ENCODE measurements around the gene NR1H4. TPM values are rescaled to one million over a fixed set of nuclear protein-coding genes. Genes with fewer than 3 reads are reported as not detected.

The NR1H4 gene
- total RNA-seq, 1 donor from 2014 or later = not detected

GRCh38 chr12:100448656-100449055, 25.0 kb upstream of the NR1H4 start:
- no peaks in the 10 kb centered on the region for H3K36me3 Mint-ChIP-seq (ENCODE audit: low read depth, unreplicated experiment)
- Histone ChIP-seq H3K27ac (ENCODE audit: low read depth, low read length) (no peak overlapping the region), H3K4me3 (ENCODE audit: insufficient read depth, low read depth, low read length) (no peak overlapping the region), H3K36me3 (ENCODE audit: insufficient read depth, low read length) (no peaks in the 10 kb centered on the region), H3K79me2 (ENCODE audit: insufficient read depth, low read length) (no peaks in the 10 kb centered on the region), H3K4me1 (ENCODE audit: insufficient read depth, low read length) (no peaks in the 10 kb centered on the region), H3K9ac (ENCODE audit: low read length) (no peak overlapping the region), H3K27me3 (ENCODE audit: insufficient read depth, low read length) (no peaks in the 10 kb centered on the region), H4K20me1 (ENCODE audit: insufficient read depth, low read length) (no peaks in the 10 kb centered on the region), H3K4me2 (ENCODE audit: low read length) (no peak overlapping the region), H2AFZ (ENCODE audit: low read depth, low read length) (no peak overlapping the region), H3K9me3 (ENCODE audit: insufficient read depth, low read depth, low read length) (no peaks in the 10 kb centered on the region)
- no peak overlapping the region for H3K4me3 Mint-ChIP-seq (ENCODE audit: unreplicated experiment)
- no peak overlapping the region for H3K27ac Mint-ChIP-seq (ENCODE audit: unreplicated experiment)
- H3K9me3 Mint-ChIP-seq (ENCODE audit: unreplicated experiment) = no peaks in the 10 kb centered on the region
- H3K4me1 Mint-ChIP-seq (ENCODE audit: low read depth, unreplicated experiment) = no peaks in the 10 kb centered on the region
- no peaks in the 10 kb centered on the region for H3K27me3 Mint-ChIP-seq (ENCODE audit: low read depth, unreplicated experiment)
- TF ChIP-seq CTCF (IDR thresholded peaks at IDR 0.05; ENCODE audit: insufficient read depth, low read depth, low read length) (no peak), EZH2 (IDR thresholded peaks at IDR 0.05; ENCODE audit: insufficient read depth, low read length) (no peak)
- FAIRE-seq (no peak), DNase-seq (ENCODE audit: low read depth) (no peak)

- TF ChIP-seq EZH2 (IDR thresholded peaks at IDR 0.05; ENCODE audit: insufficient read depth, low read length) = no peak
- no peak for TF ChIP-seq CTCF (IDR thresholded peaks at IDR 0.05; ENCODE audit: insufficient read depth, low read depth, low read length)
- H3K27me3 Mint-ChIP-seq (ENCODE audit: low read depth, unreplicated experiment) = no peaks in the 10 kb centered on the region
- Histone ChIP-seq H4K20me1 (ENCODE audit: insufficient read depth, low read length) (no peaks in the 10 kb centered on the region), H3K27ac (ENCODE audit: low read depth, low read length) (no peak overlapping the region), H2AFZ (ENCODE audit: low read depth, low read length) (no peak overlapping the region), H3K9me3 (ENCODE audit: insufficient read depth, low read depth, low read length) (no peaks in the 10 kb centered on the region), H3K79me2 (ENCODE audit: insufficient read depth, low read length) (no peaks in the 10 kb centered on the region), H3K27me3 (ENCODE audit: insufficient read depth, low read length) (no peaks in the 10 kb centered on the region), H3K4me2 (ENCODE audit: low read length) (no peak overlapping the region), H3K36me3 (ENCODE audit: insufficient read depth, low read length) (no peaks in the 10 kb centered on the region), H3K4me3 (ENCODE audit: insufficient read depth, low read depth, low read length) (no peak overlapping the region), H3K9ac (ENCODE audit: low read length) (no peak overlapping the region), H3K4me1 (ENCODE audit: insufficient read depth, low read length) (no peaks in the 10 kb centered on the region)
- H3K36me3 Mint-ChIP-seq (ENCODE audit: low read depth, unreplicated experiment) = no peaks in the 10 kb centered on the region
- no peak overlapping the region for H3K27ac Mint-ChIP-seq (ENCODE audit: unreplicated experiment)
- no peak for FAIRE-seq
- H3K4me3 Mint-ChIP-seq (ENCODE audit: unreplicated experiment) = no peak overlapping the region
- H3K4me1 Mint-ChIP-seq (ENCODE audit: low read depth, unreplicated experiment) = no peaks in the 10 kb centered on the region
- no peak for DNase-seq (ENCODE audit: low read depth)
- no peaks in the 10 kb centered on the region for H3K9me3 Mint-ChIP-seq (ENCODE audit: unreplicated experiment)
Measured at GRCh38 chr12:100450735-100451134, 22.9 kb upstream of the NR1H4 start.

- Histone ChIP-seq H3K79me2 (ENCODE audit: insufficient read depth, low read length) (no peaks in the 10 kb centered on the region), H3K4me2 (ENCODE audit: low read length) (no peak overlapping the region), H4K20me1 (ENCODE audit: insufficient read depth, low read length) (no peaks in the 10 kb centered on the region), H3K27ac (ENCODE audit: low read depth, low read length) (no peak overlapping the region), H3K27me3 (ENCODE audit: insufficient read depth, low read length) (no peaks in the 10 kb centered on the region), H3K9me3 (ENCODE audit: insufficient read depth, low read depth, low read length) (no peaks in the 10 kb centered on the region), H3K4me1 (ENCODE audit: insufficient read depth, low read length) (no peaks in the 10 kb centered on the region), H3K4me3 (ENCODE audit: insufficient read depth, low read depth, low read length) (no peak overlapping the region), H3K9ac (ENCODE audit: low read length) (no peak overlapping the region), H2AFZ (ENCODE audit: low read depth, low read length) (no peak overlapping the region), H3K36me3 (ENCODE audit: insufficient read depth, low read length) (no peaks in the 10 kb centered on the region)
- Mint-ChIP-seq H3K4me3 (ENCODE audit: unreplicated experiment) (no peak overlapping the region), H3K4me1 (ENCODE audit: low read depth, unreplicated experiment) (no peaks in the 10 kb centered on the region), H3K9me3 (ENCODE audit: unreplicated experiment) (no peaks in the 10 kb centered on the region), H3K36me3 (ENCODE audit: low read depth, unreplicated experiment) (no peaks in the 10 kb centered on the region), H3K27me3 (ENCODE audit: low read depth, unreplicated experiment) (no peaks in the 10 kb centered on the region), H3K27ac (ENCODE audit: unreplicated experiment) (no peak overlapping the region)
- FAIRE-seq (no peak), DNase-seq (ENCODE audit: low read depth) (no peak)
- no peak for TF ChIP-seq EZH2 (IDR thresholded peaks at IDR 0.05; ENCODE audit: insufficient read depth, low read length)
Measured at GRCh38 chr12:100453951-100454350, 19.7 kb upstream of the NR1H4 start.

Measured in astrocyte (in vitro differentiated cells and primary cell).